Endothelial cell of umbilical vein (primary cell): ENCODE data around the gene FGFR4. TPM values are rescaled to one million over a fixed set of nuclear protein-coding genes. Genes with fewer than 3 reads are reported as not detected.

Source experiments
- BruUV-seq: library from RNA; stranded (reverse); fragments of 400-500 nt; replicated peaks from 2 replicates; lab custom pipeline; 2021; lab: Mats Ljungman, UMichigan
- CTCF ChIA-PET: fragments of 300-600, 350-600 bp; sonication (Branson Sonifier 250); formaldehyde crosslinking; loops from one replicate; lab custom pipeline; 2021; ENCODE audit warnings: antibody characterized with exemption, inconsistent platforms; lab: Charles Lee
- POLR2A ChIA-PET: fragments of 300-600, 350-600 bp; sonication (Branson Sonifier 250); formaldehyde crosslinking; loops from one replicate; lab custom pipeline; 2021; ENCODE audit warnings: antibody characterized with exemption, inconsistent platforms; lab: Charles Lee
- DNase-seq: peaks from one replicate; pipeline ENCODE4 v3.0.0-alpha.2; 2011; ENCODE audit warnings: low read depth, low spot score
- FAIRE-seq: peaks from 2 replicates; lab custom pipeline; 2011; peaks lifted over from hg19 to GRCh38; lab: Jason Lieb, UNC
- H2AFZ ChIP-seq: 2 replicates; pipeline ENCODE4 v1.6.0; 2012; ENCODE audit warnings: low read depth, low read length, control low read depth, inconsistent platforms
- H3K27ac ChIP-seq: 2 replicates; pipeline ENCODE4 v1.5.1; 2011; ENCODE audit warnings: low read depth, mild to moderate bottlenecking, control low read depth, low read length, moderate library complexity; ENCODE audit not compliant: insufficient read depth
- H3K27me3 ChIP-seq, 2 experiments: 2 replicates each; pipeline versions ENCODE4 v1.6.0 to v1.6.1; 2011; ENCODE audit warnings: low read length in 2 of 2, mixed read lengths in 1 of 2; ENCODE audit not compliant: control insufficient read depth in 2 of 2, insufficient read depth in 2 of 2
- H3K36me3 ChIP-seq, 2 experiments: 2 replicates in 1 of 2; 3 replicates in 1 of 2; pipeline ENCODE4 v1.5.1; 2011; ENCODE audit warnings: low read length in 2 of 2, mild to moderate bottlenecking in 1 of 2, moderate library complexity in 1 of 2; ENCODE audit not compliant: control insufficient read depth in 2 of 2, insufficient read depth in 2 of 2; ENCODE audit errors: extremely low read depth in 1 of 2
- H3K4me1 ChIP-seq: 3 replicates; pipeline ENCODE4 v1.5.1; 2011; ENCODE audit warnings: mild to moderate bottlenecking, low read length; ENCODE audit not compliant: control insufficient read depth, insufficient read depth; ENCODE audit errors: extremely low read depth
- H3K4me2 ChIP-seq: 2 replicates; pipeline ENCODE4 v1.6.1; 2011; ENCODE audit warnings: low read length, control low read depth, mixed read lengths; ENCODE audit not compliant: insufficient read depth
- H3K4me3 ChIP-seq, 3 experiments: fragments of 200-600 bp in 1 of 3; sonication (generic), shearing (Covaris generic) in 1 of 3; replicated peaks in 1 of 3; 2 replicates each; pipeline ENCODE4 v1.5.1; 2011 to 2016; ENCODE audit warnings: control low read depth in 3 of 3, low read length in 3 of 3, mild to moderate bottlenecking in 2 of 3, inconsistent platforms in 1 of 3, low read depth in 1 of 3, moderate library complexity in 1 of 3; ENCODE audit not compliant: insufficient read depth in 1 of 3
- H3K79me2 ChIP-seq: 2 replicates; pipeline ENCODE4 v1.6.0; 2012; ENCODE audit warnings: low read length, inconsistent platforms; ENCODE audit not compliant: control insufficient read depth, insufficient read depth
- H3K9ac ChIP-seq: replicated peaks from 2 replicates; pipeline ENCODE3; 2011; ENCODE audit warnings: low read length, control low read depth; ENCODE audit not compliant: insufficient read depth; ENCODE audit errors: extremely low read depth
- H3K9me1 ChIP-seq: replicated peaks from 3 replicates; pipeline ENCODE4 v1.6.0; 2011; ENCODE audit warnings: mild to moderate bottlenecking, low read length; ENCODE audit not compliant: control insufficient read depth, insufficient read depth; ENCODE audit errors: extremely low read depth
- H3K9me3 ChIP-seq: replicated peaks from 2 replicates; pipeline ENCODE4 v1.5.1; 2012; ENCODE audit warnings: low read length, inconsistent platforms; ENCODE audit not compliant: control insufficient read depth, insufficient read depth
- H4K20me1 ChIP-seq: replicated peaks from 2 replicates; pipeline ENCODE3; 2011; ENCODE audit warnings: mild to moderate bottlenecking, low read length; ENCODE audit not compliant: control insufficient read depth, insufficient read depth; ENCODE audit errors: extremely low read depth
- CTCF ChIP-seq, 2 donors: IDR thresholded peaks; 1 replicate in 1 of 2; 2 replicates in 1 of 2; pipeline ENCODE4 v1.5.1; 2011; ENCODE audit warnings: low read length in 2 of 2, mild to moderate bottlenecking in 2 of 2, moderate library complexity in 2 of 2, control low read depth in 1 of 2, inconsistent platforms in 1 of 2, low read depth in 1 of 2; ENCODE audit not compliant: insufficient read depth in 1 of 2; ENCODE audit errors: extremely low read depth in 1 of 2
- FOS ChIP-seq: IDR thresholded peaks from 2 replicates; pipeline ENCODE4 v1.6.1; 2011; ENCODE audit warnings: mild to moderate bottlenecking, low read length, moderate library complexity, borderline replicate concordance; ENCODE audit not compliant: insufficient read depth
- MAX ChIP-seq: IDR thresholded peaks from 2 replicates; pipeline ENCODE4 v1.6.1; 2011; ENCODE audit not compliant: insufficient read depth, insufficient read length
- MYC ChIP-seq: IDR thresholded peaks from one replicate; pipeline ENCODE4 v1.6.1; 2011; ENCODE audit warnings: mild to moderate bottlenecking, low read depth, low read length
- POLR2A ChIP-seq: IDR thresholded peaks from 2 replicates; pipeline ENCODE4 v1.6.1; 2012; ENCODE audit warnings: low read depth, mild to moderate bottlenecking, control low read depth, low read length
- POLR2AphosphoS5 ChIP-seq: IDR thresholded peaks from 2 replicates; pipeline ENCODE4 v1.6.1; 2012; ENCODE audit warnings: low read depth, mild to moderate bottlenecking, control low read depth, low read length, moderate library complexity; ENCODE audit not compliant: insufficient read depth
- dilution Hi-C: fragments of 300-500 bp; cut with MboI; formaldehyde crosslinking; loops from one replicate; pipeline ENCODE4 v1.15.0; 2019; ENCODE audit warnings: low sequenced_read_pairs; ENCODE audit not compliant: extremely low pct_ligation_motif_present
- intact Hi-C: fragments of 100-400 bp; cut with micrococcal nuclease; formaldehyde crosslinking; loops from one replicate; pipeline ENCODE4 v1.10.0; 2022
- polyA plus RNA-seq, 4 experiments: library from polyadenylated mRNA; depleted of rRNA in 3 of 4; stranded (reverse) in 3 of 4; unstranded in 1 of 4; fragments of >200 nt; gene quantifications; 2 replicates each; pipeline versions ENCODE4 v1.2.1 to v1.2.3, GENCODE V29; 2011 to 2012; ENCODE audit warnings: missing spikeins in 1 of 4
- total RNA-seq: library from RNA; stranded (reverse); gene quantifications from 2 replicates; pipeline ENCODE4 v1.2.3, GENCODE V29; 2021

FGFR4 gene
- total and polyA plus RNA-seq, 2 donors (not counting 3 experiments of a cell fraction or from before 2014, with no cell fraction given) = 1.9 to 2.9 TPM

GRCh38 chr5:177123789-177124485, 37.2 kb downstream of the FGFR4 start:
- Histone ChIP-seq H3K4me1 (peaks cover 8% of the 10 kb centered on the region), H3K27me3 (no peaks in the 10 kb centered on the region), H3K9ac (no peak overlapping the region), H2AFZ (no peak overlapping the region), H3K36me3 (no peaks in the 10 kb centered on the region), H3K4me2 (no peak overlapping the region), H3K9me3 (no peaks in the 10 kb centered on the region), H4K20me1 (no peaks in the 10 kb centered on the region), H3K4me3 (no peak overlapping the region), H3K79me2 (no peaks in the 10 kb centered on the region), H3K27ac (no peak overlapping the region), H3K9me1 (no peaks in the 10 kb centered on the region)
- FAIRE-seq = no peak
- intact Hi-C loops = no loop called here
- BruUV-seq = no TSS peak
- dilution Hi-C loops = no loop called here
- ChIA-PET POLR2A (no interaction called here), CTCF (interaction anchor here (0.7 to 1.4 kb wide), 3 partner anchors 10 to 149 kb away, joined by 3 to 5 read pairs (median 4); no protein-coding TSS in a partner anchor)
- TF ChIP-seq CTCF (IDR thresholded peaks at IDR 0.05; ENCODE audit: extremely low read depth in 1 of 2, insufficient read depth in 1 of 2, low read depth in 1 of 2, low read length in 2 of 2) (no peak), MYC (no peak), POLR2A (no peak)
- no peak for DNase-seq

GRCh38 chr5:177124486-177124991, 37.8 kb downstream of the FGFR4 start:
- Histone ChIP-seq H3K27me3 (no peaks in the 10 kb centered on the region), H3K4me1 (peaks cover 8% of the 10 kb centered on the region), H3K27ac (no peak overlapping the region), H3K9me1 (no peaks in the 10 kb centered on the region), H3K4me3 (no peak overlapping the region), H3K79me2 (no peaks in the 10 kb centered on the region), H3K9ac (no peak overlapping the region), H2AFZ (no peak overlapping the region), H3K9me3 (no peaks in the 10 kb centered on the region), H3K36me3 (no peaks in the 10 kb centered on the region), H3K4me2 (no peak overlapping the region), H4K20me1 (no peaks in the 10 kb centered on the region)
- CTCF ChIA-PET = interaction anchor here (0.7 to 1.4 kb wide), 3 partner anchors 11 to 148 kb away, joined by 3 to 5 read pairs (median 4); no protein-coding TSS in a partner anchor
- TF ChIP-seq POLR2AphosphoS5 (no peak), MAX (no peak), FOS (no peak)
- POLR2A ChIA-PET = no interaction called here
- DNase-seq (no peak), FAIRE-seq (no peak)
- no TSS peak for BruUV-seq
- dilution Hi-C loops (no loop called here), intact Hi-C loops (no loop called here)
